H9 (cell line): ENCODE data around the gene VRK1. TPM values are rescaled to one million over a fixed set of nuclear protein-coding genes. Genes with fewer than 3 reads are reported as not detected.

Experiments
- DNase-seq: peaks from one replicate; pipeline ENCODE4 v3.0.0-alpha.2; 2017
- H2AFZ ChIP-seq: one replicate; pipeline ENCODE4 v1.6.1; 2013; ENCODE audit warnings: mild to moderate bottlenecking, low read length, control low read depth, moderate library complexity
- H2AK5ac ChIP-seq: 2 replicates; pipeline ENCODE4 v1.6.1; 2013; ENCODE audit warnings: low read length, control low read depth, mixed read lengths; ENCODE audit not compliant: insufficient read length
- H2BK120ac ChIP-seq: one replicate; pipeline ENCODE4 v1.6.1; 2013; ENCODE audit warnings: low read depth, mild to moderate bottlenecking, low read length, control low read depth, inconsistent platforms; ENCODE audit not compliant: poor library complexity, severe bottlenecking
- H2BK12ac ChIP-seq: 2 replicates; pipeline ENCODE4 v1.6.1; 2013; ENCODE audit warnings: low read length, control low read depth, mixed read lengths, low read depth; ENCODE audit not compliant: insufficient read length
- H2BK15ac ChIP-seq: 2 replicates; pipeline ENCODE4 v1.6.1; 2013; ENCODE audit warnings: low read depth, low read length, control low read depth
- H2BK20ac ChIP-seq: one replicate; pipeline ENCODE4 v1.6.1; 2013; ENCODE audit warnings: low read depth, mild to moderate bottlenecking, low read length, control low read depth, inconsistent platforms; ENCODE audit not compliant: poor library complexity, severe bottlenecking
- H2BK5ac ChIP-seq: 2 replicates; pipeline ENCODE4 v1.6.1; 2013; ENCODE audit warnings: low read length, control low read depth, mixed read lengths; ENCODE audit not compliant: insufficient read length
- H3K14ac ChIP-seq: 2 replicates; pipeline ENCODE4 v1.6.1; 2013; ENCODE audit warnings: low read length, control low read depth; ENCODE audit not compliant: insufficient read depth
- H3K18ac ChIP-seq: 2 replicates; pipeline ENCODE4 v1.6.1; 2013; ENCODE audit warnings: low read depth, mild to moderate bottlenecking, mixed read lengths, low read length, control low read depth; ENCODE audit not compliant: insufficient read length
- H3K23ac ChIP-seq: 2 replicates; pipeline ENCODE4 v1.6.1; 2013; ENCODE audit warnings: low read length, control low read depth, mixed read lengths, low read depth; ENCODE audit not compliant: insufficient read length
- H3K23me2 ChIP-seq: 2 replicates; pipeline ENCODE4 v1.6.1; 2013; ENCODE audit warnings: low read depth, mild to moderate bottlenecking, mixed read lengths, low read length, control low read depth; ENCODE audit not compliant: insufficient read length, poor library complexity, severe bottlenecking
- H3K27ac ChIP-seq: 2 replicates; pipeline ENCODE4 v1.5.1; 2013; ENCODE audit warnings: low read length, control low read depth, mixed read lengths, low read depth; ENCODE audit not compliant: insufficient read length
- H3K27me3 ChIP-seq: 2 replicates; pipeline ENCODE4 v1.6.1; 2013; ENCODE audit warnings: low read length, control low read depth, inconsistent platforms; ENCODE audit not compliant: insufficient read depth
- H3K4ac ChIP-seq: 2 replicates; pipeline ENCODE4 v1.6.1; 2013; ENCODE audit warnings: low read depth, mild to moderate bottlenecking, control low read depth, inconsistent platforms, low read length, moderate library complexity
- H3K4me1 ChIP-seq: 2 replicates; pipeline ENCODE4 v1.6.1; 2013; ENCODE audit warnings: low read length, control low read depth, inconsistent platforms; ENCODE audit not compliant: insufficient read depth
- H3K4me2 ChIP-seq: 2 replicates; pipeline ENCODE4 v1.6.1; 2013; ENCODE audit warnings: low read length, control low read depth, mixed read lengths; ENCODE audit not compliant: insufficient read length, insufficient read depth
- H3K56ac ChIP-seq: 2 replicates; pipeline ENCODE4 v1.6.1; 2013; ENCODE audit warnings: low read depth, mild to moderate bottlenecking, mixed read lengths, low read length, control low read depth; ENCODE audit not compliant: insufficient read length
- H3K79me1 ChIP-seq: 2 replicates; pipeline ENCODE4 v1.6.1; 2013; ENCODE audit warnings: low read depth, mild to moderate bottlenecking, moderate library complexity, low read length, control low read depth, inconsistent platforms; ENCODE audit not compliant: insufficient read depth, poor library complexity, severe bottlenecking
- H3K79me2 ChIP-seq: 2 replicates; pipeline ENCODE4 v1.6.1; 2013; ENCODE audit warnings: low read length, control low read depth, inconsistent platforms; ENCODE audit not compliant: insufficient read depth
- H3K9ac ChIP-seq: 2 replicates; pipeline ENCODE4 v1.6.1; 2013; ENCODE audit warnings: low read length, control low read depth, mixed read lengths; ENCODE audit not compliant: insufficient read length; ENCODE audit errors: extremely low read depth
- H3K9me3 ChIP-seq: one replicate; pipeline ENCODE4 v1.6.1; 2013; ENCODE audit warnings: low read depth, low read length, inconsistent platforms; ENCODE audit not compliant: control insufficient read depth
- H3T11ph ChIP-seq: one replicate; pipeline ENCODE4 v1.6.1; 2013; ENCODE audit warnings: mild to moderate bottlenecking, low read length, control low read depth, inconsistent platforms
- H4K20me1 ChIP-seq: one replicate; pipeline ENCODE4 v1.6.1; 2013; ENCODE audit not compliant: control insufficient read depth, insufficient read length, insufficient read depth
- H4K5ac ChIP-seq: 2 replicates; pipeline ENCODE4 v1.6.1; 2013; ENCODE audit warnings: low read depth, mild to moderate bottlenecking, mixed read lengths, low read length, control low read depth; ENCODE audit not compliant: insufficient read length
- H4K8ac ChIP-seq: replicated peaks from 2 replicates; pipeline ENCODE4 v1.6.1; 2013; ENCODE audit warnings: low read length, control low read depth, mixed read lengths, low read depth; ENCODE audit not compliant: insufficient read length
- H4K91ac ChIP-seq: 2 replicates; pipeline ENCODE4 v1.6.1; 2013; ENCODE audit warnings: low read depth, mild to moderate bottlenecking, moderate library complexity, mixed read lengths, low read length, control low read depth; ENCODE audit not compliant: insufficient read length
- H3K27ac Mint-ChIP-seq, 3 experiments: 2 replicates in 2 of 3; 3 replicates in 1 of 3; pipeline ENCODE4 v1.8.0; 2020 to 2021; ENCODE audit warnings: mixed read lengths in 3 of 3, mild to moderate bottlenecking in 1 of 3, moderate library complexity in 1 of 3
- H3K27me3 Mint-ChIP-seq: 2 replicates; pipeline ENCODE4 v1.8.0; 2021; ENCODE audit warnings: low read depth, mild to moderate bottlenecking, moderate library complexity, mixed read lengths
- H3K36me3 Mint-ChIP-seq, 3 experiments: 2 replicates in 2 of 3; 3 replicates in 1 of 3; pipeline ENCODE4 v1.8.0; 2020 to 2021; ENCODE audit warnings: low read depth in 3 of 3, mixed read lengths in 3 of 3; ENCODE audit not compliant: insufficient read depth in 1 of 3
- H3K4me1 Mint-ChIP-seq, 2 experiments: 2 replicates each; pipeline ENCODE4 v1.8.0; 2020; ENCODE audit warnings: mixed read lengths in 2 of 2
- H3K4me3 Mint-ChIP-seq, 2 experiments: 2 replicates in 1 of 2; 3 replicates in 1 of 2; pipeline ENCODE4 v1.8.0; 2020 to 2021; ENCODE audit warnings: mild to moderate bottlenecking in 2 of 2, mixed read lengths in 2 of 2, moderate library complexity in 1 of 2
- H3K9me3 Mint-ChIP-seq, 2 experiments: 2 replicates in 1 of 2; 3 replicates in 1 of 2; pipeline ENCODE4 v1.8.0; 2020; ENCODE audit warnings: mild to moderate bottlenecking in 2 of 2, mixed read lengths in 2 of 2, moderate library complexity in 1 of 2
- WGBS: extraction: QIAGEN DNeasy Blood & Tissue Kit; methylation state at CpG from one replicate; pipeline ENCODE4 v1.1.7; 2013; ENCODE audit warnings: missing lambda C conversion rate, low lambda C conversion rate, mixed read lengths; ENCODE audit not compliant: insufficient read length; ENCODE audit errors: extremely low coverage; 5-methylcytosine and 5-hydroxymethylcytosine counted together
- total RNA-seq: library from RNA; stranded (reverse); gene quantifications from 2 replicates; pipeline ENCODE4 v1.2.1, GENCODE V29; 2021
- TF ChIP-seq, protein P1 (sequence below): fragments of 200-600 bp; sonication (generic); conservative IDR thresholded peaks from 3 replicates; pipeline ENCODE4 v1.8.0; 2021; ENCODE audit warnings: antibody characterized with exemption, mild to moderate bottlenecking

Gene VRK1
- total RNA-seq, 1 experiment from 2014 or later: 55.7 TPM

DNA sequence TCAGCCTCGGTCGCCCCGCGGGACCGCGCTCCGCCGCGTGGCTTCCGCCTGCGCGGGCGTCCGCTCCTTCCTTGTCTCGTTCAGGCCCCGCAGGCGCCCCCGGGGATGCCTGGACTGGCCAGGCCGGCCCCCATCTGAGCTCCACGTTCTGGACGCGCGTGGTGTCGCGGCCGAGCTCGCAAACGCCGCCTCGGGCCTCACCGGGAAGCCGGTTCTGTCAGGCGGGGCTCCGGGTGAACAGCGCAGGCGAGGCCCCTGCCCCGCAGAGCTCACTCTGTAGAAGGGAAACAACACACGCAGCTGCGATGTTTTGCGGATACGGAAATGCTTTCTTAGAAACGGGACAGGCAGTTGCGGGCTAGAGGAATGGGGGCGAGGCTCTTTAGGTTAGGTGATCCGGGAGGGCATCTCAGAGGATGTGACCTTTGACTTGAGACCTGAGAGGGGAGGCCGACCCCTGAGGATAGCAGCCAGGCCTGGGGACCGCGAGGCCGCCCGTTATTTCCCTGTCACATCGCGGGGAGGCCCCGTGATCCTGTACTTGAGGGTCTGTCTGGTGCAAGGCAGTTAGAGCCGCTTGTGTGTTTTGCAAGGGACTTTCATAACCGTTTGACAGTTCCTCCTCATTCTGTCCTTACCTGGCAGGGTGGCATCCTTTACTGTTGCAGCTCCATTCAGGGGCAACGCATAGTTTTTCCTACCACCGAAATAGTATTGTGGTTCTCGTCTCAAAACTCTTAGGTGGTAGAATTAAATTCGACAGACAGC lies 584 bp downstream of the VRK1 start:
- no peak overlapping the region for H2BK120ac ChIP-seq
- TF ChIP-seq, protein P1, sequence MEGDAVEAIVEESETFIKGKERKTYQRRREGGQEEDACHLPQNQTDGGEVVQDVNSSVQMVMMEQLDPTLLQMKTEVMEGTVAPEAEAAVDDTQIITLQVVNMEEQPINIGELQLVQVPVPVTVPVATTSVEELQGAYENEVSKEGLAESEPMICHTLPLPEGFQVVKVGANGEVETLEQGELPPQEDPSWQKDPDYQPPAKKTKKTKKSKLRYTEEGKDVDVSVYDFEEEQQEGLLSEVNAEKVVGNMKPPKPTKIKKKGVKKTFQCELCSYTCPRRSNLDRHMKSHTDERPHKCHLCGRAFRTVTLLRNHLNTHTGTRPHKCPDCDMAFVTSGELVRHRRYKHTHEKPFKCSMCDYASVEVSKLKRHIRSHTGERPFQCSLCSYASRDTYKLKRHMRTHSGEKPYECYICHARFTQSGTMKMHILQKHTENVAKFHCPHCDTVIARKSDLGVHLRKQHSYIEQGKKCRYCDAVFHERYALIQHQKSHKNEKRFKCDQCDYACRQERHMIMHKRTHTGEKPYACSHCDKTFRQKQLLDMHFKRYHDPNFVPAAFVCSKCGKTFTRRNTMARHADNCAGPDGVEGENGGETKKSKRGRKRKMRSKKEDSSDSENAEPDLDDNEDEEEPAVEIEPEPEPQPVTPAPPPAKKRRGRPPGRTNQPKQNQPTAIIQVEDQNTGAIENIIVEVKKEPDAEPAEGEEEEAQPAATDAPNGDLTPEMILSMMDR: no peak
- no peak overlapping the region for H4K91ac ChIP-seq
- H3K27ac Mint-ChIP-seq: peak overlapping the region in 2 of 3 experiments; percentile 72 to 79; a peak in 4 of 7 replicates
- no peak overlapping the region for H3K27ac ChIP-seq
- no peaks in the 10 kb centered on the region for H3K27me3 ChIP-seq
- no peaks in the 10 kb centered on the region for H3K36me3 Mint-ChIP-seq
- no peak overlapping the region for H4K5ac ChIP-seq
- H3K18ac ChIP-seq: peak overlapping the region; percentile 63
- H2AK5ac ChIP-seq: no peak overlapping the region
- H3K23ac ChIP-seq: no peak overlapping the region
- H3K9ac ChIP-seq: peak overlapping the region; percentile 85
- no peaks in the 10 kb centered on the region for H3K4me1 ChIP-seq
- H2AFZ ChIP-seq: no peak overlapping the region
- DNase-seq: peak; percentile 36
- peaks cover 6% of the 10 kb centered on the region for H3K23me2 ChIP-seq
- peak overlapping the region; percentile 93 for H3K14ac ChIP-seq
- peaks cover 7% of the 10 kb centered on the region for H3K79me1 ChIP-seq
- H4K8ac ChIP-seq: no peak overlapping the region
- peaks cover 16 to 21% of the 10 kb centered on the region in 2 experiments for H3K4me1 Mint-ChIP-seq
- H2BK20ac ChIP-seq: no peak overlapping the region
- peaks cover 12% of the 10 kb centered on the region; the same call in 1 of the 2 replicates for H3K27me3 Mint-ChIP-seq
- no peak overlapping the region; the same call in 1 of the 2 replicates for H3K4ac ChIP-seq
- peak overlapping the region; percentile 95 for H3K4me2 ChIP-seq
- peaks cover 24% of the 10 kb centered on the region; the same call in 1 of the 2 replicates for H3K79me2 ChIP-seq
- H3T11ph ChIP-seq: no peak overlapping the region
- H2BK5ac ChIP-seq: no peak overlapping the region
- no CpG with 5 or more reads among the region's 59 CpGs for WGBS
- H3K4me3 Mint-ChIP-seq: peak overlapping the region; percentile 89 to 93
- H2BK15ac ChIP-seq: no peak overlapping the region; the same call in 1 of the 2 replicates
- H2BK12ac ChIP-seq: no peak overlapping the region
- no peaks in the 10 kb centered on the region for H4K20me1 ChIP-seq
- no peaks in the 10 kb centered on the region for H3K9me3 ChIP-seq
- H3K9me3 Mint-ChIP-seq: no peaks in the 10 kb centered on the region; a peak in 1 of 5 replicates
- H3K56ac ChIP-seq: no peak overlapping the region
